RWPE2 (cell line): ENCODE measurements around the gene PYDC2.

Source experiments
- ATAC-seq: fragments of 200-7000 bp; cut with Tn5 transposase; 3 replicates; pipeline ENCODE4 v1.9.1; 2021; ENCODE audit warnings: low read depth
- DNase-seq: peaks from one replicate; pipeline ENCODE4 v3.0.0-alpha.2; 2020; ENCODE audit warnings: low spot score
- H3K27ac ChIP-seq: fragments of 450-650 bp; 2 replicates; pipeline ENCODE4 v1.5.1; 2017; ENCODE audit warnings: mild to moderate bottlenecking; ENCODE audit not compliant: poor library complexity, severe bottlenecking
- H3K27me3 ChIP-seq: fragments of 250-450 bp; sonication (Bioruptor Pico); 2 replicates; pipeline ENCODE4 v1.5.1; 2021; ENCODE audit warnings: mild to moderate bottlenecking, moderate library complexity; ENCODE audit not compliant: insufficient read depth, poor library complexity, severe bottlenecking
- H3K36me3 ChIP-seq: fragments of 250-450 bp; sonication (Bioruptor Pico); 2 replicates; pipeline ENCODE4 v1.5.1; 2020; ENCODE audit warnings: low read depth, mild to moderate bottlenecking, moderate library complexity
- H3K4me1 ChIP-seq: fragments of 250-450 bp; sonication (Bioruptor Pico); 2 replicates; pipeline ENCODE4 v1.5.1; 2021; ENCODE audit warnings: mild to moderate bottlenecking, moderate library complexity; ENCODE audit not compliant: insufficient read depth, poor library complexity, severe bottlenecking
- H3K4me3 ChIP-seq: fragments of 250-450 bp; sonication (Bioruptor Pico); 2 replicates; pipeline ENCODE4 v1.5.1; 2021; ENCODE audit warnings: mild to moderate bottlenecking, moderate library complexity; ENCODE audit not compliant: severe bottlenecking
- H3K9me3 ChIP-seq: fragments of 250-450 bp; sonication (Bioruptor Pico); 2 replicates; pipeline ENCODE4 v1.5.1; 2021; ENCODE audit warnings: mild to moderate bottlenecking, moderate library complexity; ENCODE audit not compliant: severe bottlenecking
- CTCF ChIP-seq: fragments of 450-650 bp; IDR thresholded peaks from one replicate; pipeline ENCODE4 v1.5.1; 2017; ENCODE audit warnings: mild to moderate bottlenecking, moderate library complexity; ENCODE audit not compliant: poor library complexity, severe bottlenecking

PYDC2 gene

GRCh38 chr3:191449256-191449655, 11.7 kb upstream of the PYDC2 start:
- H3K36me3 ChIP-seq = no peaks in the 10 kb centered on the region
- no peak overlapping the region for H3K4me3 ChIP-seq
- TF ChIP-seq CTCF = no peak
- DNase-seq (no peak), ATAC-seq (no peak)
- H3K27me3 ChIP-seq = no peaks in the 10 kb centered on the region
- no peak overlapping the region for H3K27ac ChIP-seq
- H3K9me3 ChIP-seq = no peaks in the 10 kb centered on the region
- no peaks in the 10 kb centered on the region for H3K4me1 ChIP-seq

GRCh38 chr3:191455257-191455952, 5.6 kb upstream of the PYDC2 start:
- H3K4me1 ChIP-seq = no peaks in the 10 kb centered on the region
- ATAC-seq (no peak), DNase-seq (no peak)
- H3K9me3 ChIP-seq = no peaks in the 10 kb centered on the region
- no peaks in the 10 kb centered on the region for H3K36me3 ChIP-seq
- no peak for TF ChIP-seq CTCF
- no peak overlapping the region for H3K4me3 ChIP-seq
- no peak overlapping the region for H3K27ac ChIP-seq
- H3K27me3 ChIP-seq = no peaks in the 10 kb centered on the region

- Histone ChIP-seq H3K27ac (no peak overlapping the region), H3K4me1 (no peaks in the 10 kb centered on the region), H3K36me3 (no peaks in the 10 kb centered on the region), H3K27me3 (no peaks in the 10 kb centered on the region), H3K4me3 (no peak overlapping the region), H3K9me3 (no peaks in the 10 kb centered on the region)
- TF ChIP-seq CTCF = no peak
- no peak for ATAC-seq
- DNase-seq = no peak
These were observed 603 bp upstream of the PYDC2 start for GRCh38 chr3:191460360-191460759.

- H3K27me3 ChIP-seq = no peaks in the 10 kb centered on the region
- no peak for DNase-seq
- no peak for TF ChIP-seq CTCF
These were observed 9.1 kb downstream of the PYDC2 start for GRCh38 chr3:191470080-191470479.

GRCh38 chr3:191470545-191470944, 9.6 kb downstream of the PYDC2 start:
- ATAC-seq (no peak), DNase-seq (no peak)
- Histone ChIP-seq H3K9me3 (no peaks in the 10 kb centered on the region), H3K36me3 (no peaks in the 10 kb centered on the region), H3K27me3 (no peaks in the 10 kb centered on the region), H3K4me1 (no peaks in the 10 kb centered on the region), H3K27ac (no peak overlapping the region), H3K4me3 (no peak overlapping the region)
- TF ChIP-seq CTCF = no peak

More at GRCh38 chr3:191470080-191470479, 9.1 kb downstream of the PYDC2 start:
- ATAC-seq = no peak
- Histone ChIP-seq H3K27ac (no peak overlapping the region), H3K4me1 (no peaks in the 10 kb centered on the region), H3K9me3 (no peaks in the 10 kb centered on the region), H3K36me3 (no peaks in the 10 kb centered on the region), H3K4me3 (no peak overlapping the region)
